ENCODE results near the gene RAD51AP1. TPM values are rescaled to one million over a fixed set of nuclear protein-coding genes. Genes with fewer than 3 reads are reported as not detected.

RAD51AP1 gene
- total RNA-seq, 1 donor from 2014 or later = 31.4 TPM

DNA sequence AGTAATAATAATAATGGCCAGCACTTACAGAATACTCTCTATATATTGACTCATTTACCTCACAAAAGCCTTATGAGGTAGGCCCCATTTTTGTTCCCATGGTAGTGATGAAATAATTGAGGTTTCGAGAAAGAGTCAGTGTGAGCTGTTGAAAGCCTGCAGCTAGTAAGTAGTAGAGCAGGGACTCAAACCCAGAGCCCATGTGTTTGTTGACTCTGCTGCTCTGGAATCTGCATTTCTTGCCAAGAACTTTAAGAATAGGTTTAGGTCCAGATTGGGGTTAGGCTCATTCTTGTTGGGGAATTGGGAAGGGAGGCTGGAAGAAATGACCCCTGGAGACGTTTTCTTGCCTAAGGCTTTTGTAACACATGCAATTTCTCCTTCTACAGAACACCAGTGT is 51.3 kb downstream of the RAD51AP1 start:
- peaks cover 4% of the 10 kb centered on the region for H3K9me3 Mint-ChIP-seq
- no peak overlapping the region for H3K4me3 Mint-ChIP-seq
- H3K27ac Mint-ChIP-seq = no peak overlapping the region
- no peaks in the 10 kb centered on the region for H3K36me3 Mint-ChIP-seq (ENCODE audit: low read depth)
- H3K27me3 Mint-ChIP-seq = peaks cover 2% of the 10 kb centered on the region
- DNase-seq = no peak
- no peaks in the 10 kb centered on the region for H3K4me1 Mint-ChIP-seq
- intact Hi-C loops (cut with micrococcal nuclease) = no loop called here

DNA sequence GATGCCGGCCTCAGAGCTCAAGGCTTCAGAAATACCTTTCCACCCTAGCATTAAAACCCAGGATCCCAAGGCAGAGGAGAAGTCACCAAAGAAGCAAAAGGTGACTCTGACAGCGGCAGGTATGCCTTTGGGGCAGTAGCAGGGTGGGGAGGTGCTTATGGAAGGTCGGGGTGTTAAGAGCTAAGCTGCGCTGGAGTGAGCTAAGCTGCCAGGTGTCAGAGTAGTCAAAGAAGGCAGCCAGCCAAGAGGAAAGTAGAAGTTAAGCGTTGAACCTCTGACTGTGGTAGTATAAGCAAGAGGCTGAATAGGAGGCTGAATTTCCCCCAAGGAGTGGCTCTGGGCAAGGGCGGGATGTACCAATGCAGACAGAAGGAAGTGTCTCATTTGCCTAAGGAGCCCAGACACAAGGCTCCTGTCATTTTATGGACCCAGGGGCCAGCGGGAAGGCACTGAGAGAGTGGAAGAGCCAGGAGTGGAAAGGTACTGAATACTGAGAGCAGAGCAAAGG is 52.5 kb downstream of the RAD51AP1 start:
- DNase-seq = no peak
- no peaks in the 10 kb centered on the region for H3K36me3 Mint-ChIP-seq (ENCODE audit: low read depth)
- intact Hi-C loops (cut with micrococcal nuclease) = no loop called here
- H3K4me1 Mint-ChIP-seq = no peaks in the 10 kb centered on the region
- no peak overlapping the region for H3K27ac Mint-ChIP-seq
- peaks cover 4% of the 10 kb centered on the region for H3K9me3 Mint-ChIP-seq
- no peak overlapping the region for H3K4me3 Mint-ChIP-seq
- peaks cover 2% of the 10 kb centered on the region for H3K27me3 Mint-ChIP-seq

DNA sequence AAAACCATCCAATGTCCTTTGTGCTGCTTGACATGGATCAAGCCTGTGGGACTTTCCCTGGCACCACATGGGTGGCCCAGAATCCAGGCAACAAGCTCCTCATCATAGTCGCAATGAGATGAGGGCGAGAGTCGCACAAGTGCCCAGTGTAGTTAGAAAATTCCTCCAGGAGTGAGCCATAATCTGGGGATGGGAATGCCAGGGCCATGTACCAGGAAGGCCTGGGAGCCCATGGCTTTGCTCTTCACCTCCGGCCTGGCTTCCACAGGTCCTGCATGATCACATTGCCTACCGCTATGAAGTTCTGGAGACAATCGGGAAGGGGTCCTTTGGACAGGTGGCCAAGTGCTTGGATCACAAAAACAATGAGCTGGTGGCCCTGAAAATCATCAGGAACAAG is 57.2 kb downstream of the RAD51AP1 start:
- H3K9me3 Mint-ChIP-seq = no peaks in the 10 kb centered on the region
- H3K36me3 Mint-ChIP-seq (ENCODE audit: low read depth) = no peaks in the 10 kb centered on the region
- no peak for DNase-seq
- no peak overlapping the region for H3K4me3 Mint-ChIP-seq
- no peak overlapping the region for H3K27ac Mint-ChIP-seq
- intact Hi-C loops (cut with micrococcal nuclease) = no loop called here
- H3K27me3 Mint-ChIP-seq = peaks cover 6% of the 10 kb centered on the region
- H3K4me1 Mint-ChIP-seq = no peaks in the 10 kb centered on the region

DNA sequence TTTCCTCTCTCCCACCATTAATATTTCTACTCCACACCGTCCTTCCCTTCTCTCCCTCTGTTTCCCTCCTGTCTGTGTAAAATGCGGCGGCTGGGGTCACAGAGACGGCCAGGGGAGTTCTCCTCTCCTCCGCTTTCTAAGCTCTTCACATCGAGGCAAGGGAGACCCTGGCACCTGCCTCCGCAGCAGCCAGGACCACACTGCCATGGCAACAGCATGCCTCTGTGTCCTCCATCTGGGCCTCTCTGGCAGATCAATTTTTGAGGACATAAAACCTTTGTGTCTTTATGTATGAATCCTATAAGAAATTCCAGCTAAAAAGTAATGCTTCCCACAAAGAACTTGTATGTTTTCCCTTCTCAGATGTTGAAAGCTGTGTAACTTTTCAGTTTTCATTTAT is 64.7 kb downstream of the RAD51AP1 start:
- no peak for DNase-seq
- Mint-ChIP-seq H3K9me3 (no peaks in the 10 kb centered on the region), H3K27me3 (peaks cover 19% of the 10 kb centered on the region), H3K4me3 (no peak overlapping the region), H3K36me3 (ENCODE audit: low read depth) (no peaks in the 10 kb centered on the region), H3K4me1 (peaks cover 7% of the 10 kb centered on the region), H3K27ac (no peak overlapping the region)
- intact Hi-C loops (cut with micrococcal nuclease) = loop anchor here (10.0 kb wide), 1 partner anchor 151 kb away; no protein-coding TSS in a partner anchor

DNA sequence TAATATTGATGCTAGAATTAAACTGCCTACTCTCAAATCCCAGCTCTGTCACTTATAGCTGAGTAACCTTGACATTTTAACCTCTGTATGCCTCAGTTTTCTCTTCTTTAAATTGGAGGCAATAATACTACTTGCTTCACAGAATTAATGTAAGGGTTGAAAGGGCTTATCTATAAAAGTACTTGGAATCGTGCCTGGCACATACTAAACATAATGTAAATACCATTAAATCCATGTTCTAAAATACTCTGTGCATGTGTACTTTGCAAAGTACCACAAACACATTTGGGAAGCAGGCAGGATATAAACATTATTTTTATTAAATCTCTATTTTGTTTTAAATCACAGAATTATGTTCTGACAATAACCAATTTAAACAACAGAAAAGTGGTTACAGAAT is 65.3 kb downstream of the RAD51AP1 start:
- intact Hi-C loops (cut with micrococcal nuclease) = loop anchor here (1.0 to 10.0 kb wide), 2 partner anchors 44 to 151 kb away; no protein-coding TSS in a partner anchor
- no peak for DNase-seq
- no peaks in the 10 kb centered on the region for H3K36me3 Mint-ChIP-seq (ENCODE audit: low read depth)
- peaks cover 7% of the 10 kb centered on the region for H3K4me1 Mint-ChIP-seq
- H3K9me3 Mint-ChIP-seq = no peaks in the 10 kb centered on the region
- H3K27ac Mint-ChIP-seq = no peak overlapping the region
- H3K4me3 Mint-ChIP-seq = no peak overlapping the region
- H3K27me3 Mint-ChIP-seq = peaks cover 19% of the 10 kb centered on the region

DNA sequence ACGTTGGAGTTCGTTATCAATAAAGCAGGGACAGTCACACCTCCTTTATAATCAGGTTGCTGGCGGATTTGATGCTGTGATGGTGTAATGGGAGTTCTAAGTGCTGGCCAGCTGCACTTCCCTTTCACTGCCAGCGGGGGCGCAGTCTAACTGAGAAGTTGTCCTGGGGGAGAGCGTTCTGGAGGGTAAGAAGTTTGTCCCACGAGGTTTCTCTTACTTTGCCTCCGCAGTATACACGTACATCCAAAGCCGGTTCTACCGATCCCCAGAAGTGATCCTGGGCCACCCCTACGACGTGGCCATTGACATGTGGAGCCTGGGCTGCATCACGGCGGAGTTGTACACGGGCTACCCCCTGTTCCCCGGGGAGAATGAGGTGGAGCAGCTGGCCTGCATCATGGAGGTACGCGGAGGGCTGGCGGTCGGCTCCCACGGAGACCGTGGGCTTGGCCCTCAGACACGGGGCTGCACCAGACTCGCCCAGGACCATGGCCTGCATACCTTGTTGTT is 66.0 kb downstream of the RAD51AP1 start:
- peak overlapping the region; percentile 91 for H3K4me3 Mint-ChIP-seq
- peak; percentile 94 for DNase-seq
- no peaks in the 10 kb centered on the region for H3K9me3 Mint-ChIP-seq
- intact Hi-C loops (cut with micrococcal nuclease) = loop anchor here (1.0 to 10.0 kb wide), 2 partner anchors 44 to 150 kb away; no protein-coding TSS in a partner anchor
- H3K27me3 Mint-ChIP-seq = peaks cover 19% of the 10 kb centered on the region
- H3K4me1 Mint-ChIP-seq = peaks cover 7% of the 10 kb centered on the region
- H3K27ac Mint-ChIP-seq = peak overlapping the region; percentile 91
- no peaks in the 10 kb centered on the region for H3K36me3 Mint-ChIP-seq (ENCODE audit: low read depth)

DNA sequence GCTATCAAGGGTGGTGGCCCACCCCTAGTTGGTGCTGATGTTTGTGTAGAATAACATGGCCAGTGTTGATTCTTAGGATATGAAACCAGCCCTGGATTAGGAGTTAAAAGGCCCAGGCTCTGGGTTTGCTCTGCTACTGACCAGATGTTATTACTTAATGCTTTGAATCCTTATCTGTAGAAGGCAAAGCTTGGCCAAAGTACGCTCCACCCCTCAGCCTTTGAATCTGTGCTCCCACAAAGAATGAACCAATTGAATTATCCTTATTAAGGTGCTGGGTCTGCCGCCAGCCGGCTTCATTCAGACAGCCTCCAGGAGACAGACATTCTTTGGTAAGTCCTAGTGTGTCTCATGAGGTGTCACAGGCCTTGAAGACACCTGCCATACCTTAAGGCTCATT is 68.4 kb downstream of the RAD51AP1 start:
- H3K27ac Mint-ChIP-seq = no peak overlapping the region
- H3K27me3 Mint-ChIP-seq = peaks cover 14% of the 10 kb centered on the region

DNA sequence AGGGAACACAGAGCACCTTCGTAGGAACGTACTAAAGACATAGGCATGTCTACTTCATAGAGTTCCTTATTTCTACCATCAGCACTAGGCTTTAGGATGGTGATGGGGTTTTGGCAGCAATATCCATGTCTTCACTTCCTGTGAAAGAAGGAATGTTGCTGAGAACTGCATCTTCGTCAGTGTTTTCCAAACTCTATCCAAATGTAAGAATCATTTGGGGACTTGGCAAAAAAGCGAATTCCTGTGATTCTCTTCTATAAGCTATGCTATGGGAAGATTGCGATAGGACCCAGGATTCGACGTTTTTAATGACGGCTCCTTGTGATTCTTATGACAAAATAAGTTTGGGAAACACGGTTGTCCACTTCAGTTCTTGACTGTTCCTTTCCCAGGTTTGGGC is 70.4 kb downstream of the RAD51AP1 start:
- peaks cover 15% of the 10 kb centered on the region for H3K36me3 Mint-ChIP-seq (ENCODE audit: low read depth)
- H3K27ac Mint-ChIP-seq = no peak overlapping the region
- peaks cover 7% of the 10 kb centered on the region for H3K4me1 Mint-ChIP-seq
- H3K9me3 Mint-ChIP-seq = no peaks in the 10 kb centered on the region
- no peaks in the 10 kb centered on the region for H3K27me3 Mint-ChIP-seq
- DNase-seq = no peak
- intact Hi-C loops (cut with micrococcal nuclease) = loop anchor here (10.0 kb wide), 1 partner anchor 146 kb away; no protein-coding TSS in a partner anchor
- H3K4me3 Mint-ChIP-seq = no peak overlapping the region

More for the DNA sequence above, 68.4 kb downstream of the RAD51AP1 start:
- Mint-ChIP-seq H3K36me3 (ENCODE audit: low read depth) (peaks cover 4% of the 10 kb centered on the region), H3K4me3 (no peak overlapping the region), H3K4me1 (peaks cover 7% of the 10 kb centered on the region), H3K9me3 (no peaks in the 10 kb centered on the region)
- no peak for DNase-seq
- intact Hi-C loops (cut with micrococcal nuclease) = loop anchor here (10.0 kb wide), 1 partner anchor 148 kb away; no protein-coding TSS in a partner anchor

Other genes with a start within 250 kb of the RAD51AP1 start
- 13.4 TPM in 2 replicates for gene TIGAR, start 217.7 kb upstream of the RAD51AP1 start, total RNA-seq
- not detected in 2 replicates for gene FGF23, start 159.2 kb upstream of the RAD51AP1 start, total RNA-seq
- not detected in 2 replicates for gene FGF6, start 93.1 kb upstream of the RAD51AP1 start, total RNA-seq
- 26.6 and 29.9 TPM in 2 replicates for gene DYRK4, start 23.3 kb downstream of the RAD51AP1 start, total RNA-seq
- 0.42 and 1.1 TPM in 2 replicates for gene AKAP3, start 110.2 kb downstream of the RAD51AP1 start, total RNA-seq
- gene NDUFA9, start 110.2 kb downstream of the RAD51AP1 start, total RNA-seq = 130 and 139 TPM in 2 replicates
- 0.82 and 0.99 TPM in 2 replicates for gene GALNT8, start 181.5 kb downstream of the RAD51AP1 start, total RNA-seq